ENCODE measurements around the gene CBFA2T3.

The CBFA2T3 gene

DNA sequence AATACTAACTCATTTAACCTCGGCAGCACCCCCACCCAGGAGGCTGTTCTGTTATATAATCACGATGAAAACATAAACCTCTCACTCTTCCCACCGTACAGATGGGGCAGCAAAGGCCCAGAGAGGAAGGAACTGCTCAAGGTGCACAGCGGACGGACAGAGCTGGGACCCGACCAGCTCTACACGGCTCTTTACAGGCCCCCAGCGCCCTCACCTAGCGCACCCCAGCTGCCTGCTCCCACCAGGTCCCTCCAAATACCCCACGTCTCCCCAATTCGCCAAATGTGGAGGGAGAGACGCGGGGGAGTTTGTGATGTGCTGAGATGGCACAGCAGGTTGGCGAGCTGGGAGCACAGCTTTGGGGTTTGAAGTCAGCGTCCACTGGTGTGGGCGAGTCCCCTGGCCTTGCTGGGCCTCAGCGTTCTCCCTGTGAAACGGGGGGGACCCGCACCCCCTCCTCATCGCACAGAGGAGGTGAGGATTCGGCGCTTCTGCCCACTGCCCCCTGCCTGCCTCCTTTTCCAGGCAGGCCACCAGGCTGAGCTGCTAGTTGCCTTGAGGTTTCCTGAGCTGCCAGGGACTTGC lies 54.1 kb downstream of the CBFA2T3 start:
- Histone ChIP-seq H3K27ac (replicated peaks) (no peak overlapping the region), H3K4me3 (replicated peaks; ENCODE audit: insufficient read depth, low read length) (no peak overlapping the region), H3K27me3 (ENCODE audit: insufficient read depth, poor library complexity, severe bottlenecking) (no peaks in the 10 kb centered on the region)
- TF ChIP-seq POLR2AphosphoS5 (IDR thresholded peaks at IDR 0.05; ENCODE audit: low read depth) (no peak), GABPA (IDR thresholded peaks at IDR 0.05; ENCODE audit: low read depth) (no peak), SPI1 (IDR thresholded peaks at IDR 0.05; ENCODE audit: borderline replicate concordance, low read depth) (no peak)
- TF ChIP-seq, protein P1, sequence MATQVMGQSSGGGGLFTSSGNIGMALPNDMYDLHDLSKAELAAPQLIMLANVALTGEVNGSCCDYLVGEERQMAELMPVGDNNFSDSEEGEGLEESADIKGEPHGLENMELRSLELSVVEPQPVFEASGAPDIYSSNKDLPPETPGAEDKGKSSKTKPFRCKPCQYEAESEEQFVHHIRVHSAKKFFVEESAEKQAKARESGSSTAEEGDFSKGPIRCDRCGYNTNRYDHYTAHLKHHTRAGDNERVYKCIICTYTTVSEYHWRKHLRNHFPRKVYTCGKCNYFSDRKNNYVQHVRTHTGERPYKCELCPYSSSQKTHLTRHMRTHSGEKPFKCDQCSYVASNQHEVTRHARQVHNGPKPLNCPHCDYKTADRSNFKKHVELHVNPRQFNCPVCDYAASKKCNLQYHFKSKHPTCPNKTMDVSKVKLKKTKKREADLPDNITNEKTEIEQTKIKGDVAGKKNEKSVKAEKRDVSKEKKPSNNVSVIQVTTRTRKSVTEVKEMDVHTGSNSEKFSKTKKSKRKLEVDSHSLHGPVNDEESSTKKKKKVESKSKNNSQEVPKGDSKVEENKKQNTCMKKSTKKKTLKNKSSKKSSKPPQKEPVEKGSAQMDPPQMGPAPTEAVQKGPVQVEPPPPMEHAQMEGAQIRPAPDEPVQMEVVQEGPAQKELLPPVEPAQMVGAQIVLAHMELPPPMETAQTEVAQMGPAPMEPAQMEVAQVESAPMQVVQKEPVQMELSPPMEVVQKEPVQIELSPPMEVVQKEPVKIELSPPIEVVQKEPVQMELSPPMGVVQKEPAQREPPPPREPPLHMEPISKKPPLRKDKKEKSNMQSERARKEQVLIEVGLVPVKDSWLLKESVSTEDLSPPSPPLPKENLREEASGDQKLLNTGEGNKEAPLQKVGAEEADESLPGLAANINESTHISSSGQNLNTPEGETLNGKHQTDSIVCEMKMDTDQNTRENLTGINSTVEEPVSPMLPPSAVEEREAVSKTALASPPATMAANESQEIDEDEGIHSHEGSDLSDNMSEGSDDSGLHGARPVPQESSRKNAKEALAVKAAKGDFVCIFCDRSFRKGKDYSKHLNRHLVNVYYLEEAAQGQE (IDR thresholded peaks at IDR 0.05; ENCODE audit: insufficient replicate concordance, low read depth), result no peak
- TF ChIP-seq, protein P2, sequence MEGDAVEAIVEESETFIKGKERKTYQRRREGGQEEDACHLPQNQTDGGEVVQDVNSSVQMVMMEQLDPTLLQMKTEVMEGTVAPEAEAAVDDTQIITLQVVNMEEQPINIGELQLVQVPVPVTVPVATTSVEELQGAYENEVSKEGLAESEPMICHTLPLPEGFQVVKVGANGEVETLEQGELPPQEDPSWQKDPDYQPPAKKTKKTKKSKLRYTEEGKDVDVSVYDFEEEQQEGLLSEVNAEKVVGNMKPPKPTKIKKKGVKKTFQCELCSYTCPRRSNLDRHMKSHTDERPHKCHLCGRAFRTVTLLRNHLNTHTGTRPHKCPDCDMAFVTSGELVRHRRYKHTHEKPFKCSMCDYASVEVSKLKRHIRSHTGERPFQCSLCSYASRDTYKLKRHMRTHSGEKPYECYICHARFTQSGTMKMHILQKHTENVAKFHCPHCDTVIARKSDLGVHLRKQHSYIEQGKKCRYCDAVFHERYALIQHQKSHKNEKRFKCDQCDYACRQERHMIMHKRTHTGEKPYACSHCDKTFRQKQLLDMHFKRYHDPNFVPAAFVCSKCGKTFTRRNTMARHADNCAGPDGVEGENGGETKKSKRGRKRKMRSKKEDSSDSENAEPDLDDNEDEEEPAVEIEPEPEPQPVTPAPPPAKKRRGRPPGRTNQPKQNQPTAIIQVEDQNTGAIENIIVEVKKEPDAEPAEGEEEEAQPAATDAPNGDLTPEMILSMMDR (IDR thresholded peaks at IDR 0.05; ENCODE audit: insufficient read depth, low read length), result no peak
- no peak for DNase-seq (ENCODE audit: low read depth in 1 of 2, low spot score in 1 of 2)

DNA sequence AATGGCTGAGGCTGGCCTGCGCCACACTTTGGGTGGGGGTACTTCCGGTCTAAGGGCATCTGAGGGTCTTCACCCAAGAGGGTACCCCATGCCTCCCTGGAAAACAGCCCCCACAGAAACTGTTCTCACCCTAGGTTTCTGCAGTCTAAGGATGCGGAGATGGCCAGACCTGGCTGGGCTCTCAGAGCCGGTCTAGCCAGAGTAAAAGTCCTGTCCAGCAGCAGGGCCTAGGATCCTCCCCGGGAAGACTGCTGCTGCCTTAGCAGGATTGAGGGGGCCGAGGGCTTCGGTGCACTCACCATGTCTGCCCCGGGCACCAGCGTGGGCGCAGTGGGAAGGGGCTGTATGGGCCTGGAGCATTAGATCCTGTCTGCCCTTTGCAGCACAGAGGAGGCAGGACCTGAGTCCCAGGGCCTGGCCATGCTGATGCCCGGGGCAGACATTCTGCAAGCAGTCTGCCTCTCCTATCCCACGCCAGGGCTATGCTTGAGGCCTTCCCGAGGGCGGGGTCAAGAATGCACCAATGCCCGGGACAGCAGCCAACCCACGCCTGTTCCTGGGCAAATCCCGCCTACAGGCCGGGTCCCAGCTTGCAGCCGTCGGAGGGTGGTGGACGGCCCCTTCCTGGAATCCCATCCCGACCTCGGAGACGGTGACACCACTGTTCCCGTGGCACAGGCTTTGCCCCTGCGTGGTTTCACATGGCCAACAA lies 54.7 kb downstream of the CBFA2T3 start:
- DNase-seq (ENCODE audit: low read depth in 1 of 2, low spot score in 1 of 2), result no peak
- TF ChIP-seq, protein P2 (IDR thresholded peaks at IDR 0.05; ENCODE audit: insufficient read depth, low read length), result no peak
- TF ChIP-seq GABPA (IDR thresholded peaks at IDR 0.05; ENCODE audit: low read depth) (no peak), SPI1 (IDR thresholded peaks at IDR 0.05; ENCODE audit: borderline replicate concordance, low read depth) (no peak), POLR2AphosphoS5 (IDR thresholded peaks at IDR 0.05; ENCODE audit: low read depth) (no peak)
- TF ChIP-seq, protein P1 (IDR thresholded peaks at IDR 0.05; ENCODE audit: insufficient replicate concordance, low read depth), result no peak
- no peak overlapping the region for H3K4me3 ChIP-seq (replicated peaks; ENCODE audit: insufficient read depth, low read length)

DNA sequence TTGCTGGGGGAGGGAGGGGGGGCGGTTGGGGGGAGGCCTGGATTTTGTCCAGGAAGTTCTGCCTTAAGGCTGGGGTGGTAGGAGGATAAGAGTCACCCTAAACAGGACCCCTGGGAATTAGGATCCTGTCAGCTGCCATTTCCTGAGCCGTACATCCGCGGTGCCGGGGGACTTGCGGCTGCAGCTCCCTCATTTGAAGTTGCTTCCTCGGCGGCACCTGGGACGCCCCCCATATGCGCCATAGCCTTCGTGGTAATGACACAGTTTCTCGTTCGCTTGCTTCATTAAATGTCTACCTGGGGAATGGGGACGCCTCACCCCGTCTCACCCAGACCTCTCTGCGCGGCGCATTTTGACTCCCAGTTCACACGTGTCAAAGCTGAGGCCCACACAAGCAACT lies 55.4 kb downstream of the CBFA2T3 start:
- Histone ChIP-seq H3K27me3 (ENCODE audit: insufficient read depth, poor library complexity, severe bottlenecking) (no peaks in the 10 kb centered on the region), H3K4me3 (replicated peaks; ENCODE audit: insufficient read depth, low read length) (no peak overlapping the region), H3K27ac (replicated peaks) (no peak overlapping the region)
- no peak for DNase-seq (ENCODE audit: low read depth in 1 of 2, low spot score in 1 of 2)
- TF ChIP-seq, protein P2 (IDR thresholded peaks at IDR 0.05; ENCODE audit: insufficient read depth, low read length), result no peak

More for the DNA sequence above, 54.7 kb downstream of the CBFA2T3 start:
- H3K27ac ChIP-seq (replicated peaks), result no peak overlapping the region
- no peaks in the 10 kb centered on the region for H3K27me3 ChIP-seq (ENCODE audit: insufficient read depth, poor library complexity, severe bottlenecking)

Measured in HL-60 (cell line).